ENCODE measurements around the gene OIP5.
"Not testable (repeated sequence)": the region's sequence is repeated elsewhere in the genome, so short reads cannot be mapped to it uniquely, and the experiment has no call there.

Gene OIP5

GRCh38 chr15:41301587-41301986, 30.8 kb downstream of the OIP5 start:
- Histone ChIP-seq H2BK12ac (ENCODE audit: low read length) (no peak overlapping the region), H2BK120ac (ENCODE audit: low read depth, low read length) (no peak overlapping the region), H3K36me3 (replicated peaks in 1 of 2; ENCODE audit: control insufficient read depth in 2 of 2, insufficient read depth in 2 of 2, low read length in 2 of 2) (peaks cover 8 to 83% of the 10 kb centered on the region in 2 donors), H3K4me1 (ENCODE audit: control insufficient read depth in 2 of 2, insufficient read depth in 1 of 2, low read depth in 1 of 2, low read length in 2 of 2) (peaks cover 0 to 4% of the 10 kb centered on the region in 2 donors), H3K4me3 (ENCODE audit: low read length in 2 of 2) (no peak overlapping the region), H4K8ac (ENCODE audit: low read depth, low read length) (no peak overlapping the region), H3K9ac (ENCODE audit: low read depth, low read length, poor library complexity) (no peak overlapping the region), H3K18ac (ENCODE audit: low read length) (no peak overlapping the region), H2BK15ac (ENCODE audit: low read length) (no peak overlapping the region), H3K4ac (ENCODE audit: low read length) (no peak overlapping the region), H3K23ac (ENCODE audit: low read depth, low read length, poor library complexity) (no peak overlapping the region), H3K9me3 (replicated peaks in 1 of 2; ENCODE audit: control insufficient read depth in 2 of 2, insufficient read depth in 1 of 2, low read depth in 1 of 2, low read length in 2 of 2) (no peaks in the 10 kb centered on the region), H2AK5ac (ENCODE audit: low read depth, low read length) (no peak overlapping the region), H3K14ac (ENCODE audit: low read length) (no peak overlapping the region), H4K91ac (ENCODE audit: low read depth, low read length, poor library complexity) (no peak overlapping the region), H3K79me1 (ENCODE audit: low read depth, low read length) (peaks cover 4% of the 10 kb centered on the region), H3K27me3 (ENCODE audit: control insufficient read depth in 3 of 3, insufficient read depth in 3 of 3, low read depth in 1 of 3, low read length in 3 of 3) (no peaks in the 10 kb centered on the region), H2BK5ac (ENCODE audit: low read length) (no peak overlapping the region), H2AFZ (ENCODE audit: low read length) (no peak overlapping the region), H3K4me2 (ENCODE audit: insufficient read depth, low read length, poor library complexity, severe bottlenecking) (no peak overlapping the region), H3K27ac (replicated peaks; ENCODE audit: low read length) (no peak overlapping the region)
- WGBS, 2 donors (ENCODE audit: extremely low coverage in 2 of 2, insufficient read length in 2 of 2, insufficient replicate concordance in 1 of 2), result no CpG with 5 or more reads among the region's 1 CpG
- no peak for DNase-seq (ENCODE audit: low spot score)

GRCh38 chr15:41301139-41301538, 31.3 kb downstream of the OIP5 start:
- not testable (repeated sequence) for H2AK5ac ChIP-seq (ENCODE audit: low read depth, low read length); H2AFZ ChIP-seq (ENCODE audit: low read length); H3K27ac ChIP-seq (replicated peaks; ENCODE audit: low read length); H3K4me2 ChIP-seq (ENCODE audit: insufficient read depth, low read length, poor library complexity, severe bottlenecking); H3K4ac ChIP-seq (ENCODE audit: low read length); H2BK15ac ChIP-seq (ENCODE audit: low read length); H3K23ac ChIP-seq (ENCODE audit: low read depth, low read length, poor library complexity); H3K18ac ChIP-seq (ENCODE audit: low read length); H4K8ac ChIP-seq (ENCODE audit: low read depth, low read length); H3K4me1 ChIP-seq (ENCODE audit: control insufficient read depth in 2 of 2, insufficient read depth in 1 of 2, low read depth in 1 of 2, low read length in 2 of 2); H2BK5ac ChIP-seq (ENCODE audit: low read length); DNase-seq (ENCODE audit: low spot score); H3K9me3 ChIP-seq (replicated peaks in 1 of 2; ENCODE audit: control insufficient read depth in 2 of 2, insufficient read depth in 1 of 2, low read depth in 1 of 2, low read length in 2 of 2); H3K9ac ChIP-seq (ENCODE audit: low read depth, low read length, poor library complexity); H2BK12ac ChIP-seq (ENCODE audit: low read length); H3K4me3 ChIP-seq (ENCODE audit: low read length in 2 of 2); H3K27me3 ChIP-seq (ENCODE audit: control insufficient read depth in 3 of 3, insufficient read depth in 3 of 3, low read depth in 1 of 3, low read length in 3 of 3); H3K79me1 ChIP-seq (ENCODE audit: low read depth, low read length); H2BK120ac ChIP-seq (ENCODE audit: low read depth, low read length); H3K14ac ChIP-seq (ENCODE audit: low read length); H4K91ac ChIP-seq (ENCODE audit: low read depth, low read length, poor library complexity)
- no CpG with 5 or more reads among the region's 2 CpGs for WGBS, 2 donors (ENCODE audit: extremely low coverage in 2 of 2, insufficient read length in 2 of 2, insufficient replicate concordance in 1 of 2)
- H3K36me3 ChIP-seq (replicated peaks in 1 of 2; ENCODE audit: control insufficient read depth in 2 of 2, insufficient read depth in 2 of 2, low read length in 2 of 2), result peaks cover 8 to 83% of the 10 kb centered on the region in 2 donors

- Histone ChIP-seq H3K27ac (replicated peaks; ENCODE audit: low read length) (no peak overlapping the region), H3K36me3 (replicated peaks in 1 of 2; ENCODE audit: control insufficient read depth in 2 of 2, insufficient read depth in 2 of 2, low read length in 2 of 2) (peaks cover 15 to 96% of the 10 kb centered on the region in 2 donors)
Measured at GRCh38 chr15:41292521-41292920, 39.9 kb downstream of the OIP5 start.

GRCh38 chr15:41291065-41291631, 41.2 kb downstream of the OIP5 start:
- no peak overlapping the region for H2BK15ac ChIP-seq (ENCODE audit: low read length)
- H3K27ac ChIP-seq (replicated peaks; ENCODE audit: low read length), result no peak overlapping the region
- H3K23ac ChIP-seq (ENCODE audit: low read depth, low read length, poor library complexity), result no peak overlapping the region
- H3K4me3 ChIP-seq (ENCODE audit: low read length in 2 of 2), result no peak overlapping the region
- H2BK120ac ChIP-seq (ENCODE audit: low read depth, low read length), result no peak overlapping the region
- H3K14ac ChIP-seq (ENCODE audit: low read length), result no peak overlapping the region
- H3K18ac ChIP-seq (ENCODE audit: low read length), result no peak overlapping the region
- no CpG with 5 or more reads among the region's 9 CpGs for WGBS, 2 donors (ENCODE audit: extremely low coverage in 2 of 2, insufficient read length in 2 of 2, insufficient replicate concordance in 1 of 2)
- no peak overlapping the region for H3K4ac ChIP-seq (ENCODE audit: low read length)
- H3K4me2 ChIP-seq (ENCODE audit: insufficient read depth, low read length, poor library complexity, severe bottlenecking), result no peak overlapping the region
- H2AFZ ChIP-seq (ENCODE audit: low read length), result no peak overlapping the region
- H3K27me3 ChIP-seq (ENCODE audit: control insufficient read depth in 3 of 3, insufficient read depth in 3 of 3, low read depth in 1 of 3, low read length in 3 of 3), result no peaks in the 10 kb centered on the region
- H4K91ac ChIP-seq (ENCODE audit: low read depth, low read length, poor library complexity), result no peak overlapping the region
- peaks cover 17 to 96% of the 10 kb centered on the region in 2 donors for H3K36me3 ChIP-seq (replicated peaks in 1 of 2; ENCODE audit: control insufficient read depth in 2 of 2, insufficient read depth in 2 of 2, low read length in 2 of 2)
- H4K8ac ChIP-seq (ENCODE audit: low read depth, low read length), result no peak overlapping the region
- H2AK5ac ChIP-seq (ENCODE audit: low read depth, low read length), result no peak overlapping the region
- no peak overlapping the region for H3K9ac ChIP-seq (ENCODE audit: low read depth, low read length, poor library complexity)
- no peak overlapping the region for H2BK12ac ChIP-seq (ENCODE audit: low read length)
- no peak overlapping the region for H2BK5ac ChIP-seq (ENCODE audit: low read length)
- H3K79me1 ChIP-seq (ENCODE audit: low read depth, low read length), result peaks cover 2% of the 10 kb centered on the region
- DNase-seq (ENCODE audit: low spot score), result no peak
- H3K9me3 ChIP-seq (replicated peaks in 1 of 2; ENCODE audit: control insufficient read depth in 2 of 2, insufficient read depth in 1 of 2, low read depth in 1 of 2, low read length in 2 of 2), result peaks cover 0 to 5% of the 10 kb centered on the region in 2 donors
- H3K4me1 ChIP-seq (ENCODE audit: control insufficient read depth in 2 of 2, insufficient read depth in 1 of 2, low read depth in 1 of 2, low read length in 2 of 2), result peaks cover 0 to 2% of the 10 kb centered on the region in 2 donors

More at GRCh38 chr15:41292521-41292920, 39.9 kb downstream of the OIP5 start:
- Histone ChIP-seq H3K14ac (ENCODE audit: low read length) (no peak overlapping the region), H2BK120ac (ENCODE audit: low read depth, low read length) (no peak overlapping the region), H3K23ac (ENCODE audit: low read depth, low read length, poor library complexity) (no peak overlapping the region), H4K91ac (ENCODE audit: low read depth, low read length, poor library complexity) (no peak overlapping the region), H2AFZ (ENCODE audit: low read length) (no peak overlapping the region), H2BK12ac (ENCODE audit: low read length) (no peak overlapping the region), H4K8ac (ENCODE audit: low read depth, low read length) (no peak overlapping the region), H3K4me3 (ENCODE audit: low read length in 2 of 2) (no peak overlapping the region), H3K27me3 (ENCODE audit: control insufficient read depth in 3 of 3, insufficient read depth in 3 of 3, low read depth in 1 of 3, low read length in 3 of 3) (no peaks in the 10 kb centered on the region), H2BK5ac (ENCODE audit: low read length) (no peak overlapping the region), H3K4me2 (ENCODE audit: insufficient read depth, low read length, poor library complexity, severe bottlenecking) (no peak overlapping the region), H3K79me1 (ENCODE audit: low read depth, low read length) (peaks cover 4% of the 10 kb centered on the region), H3K18ac (ENCODE audit: low read length) (no peak overlapping the region), H3K9me3 (replicated peaks in 1 of 2; ENCODE audit: control insufficient read depth in 2 of 2, insufficient read depth in 1 of 2, low read depth in 1 of 2, low read length in 2 of 2) (no peaks in the 10 kb centered on the region), H3K4ac (ENCODE audit: low read length) (no peak overlapping the region), H2BK15ac (ENCODE audit: low read length) (no peak overlapping the region), H3K4me1 (ENCODE audit: control insufficient read depth in 2 of 2, insufficient read depth in 1 of 2, low read depth in 1 of 2, low read length in 2 of 2) (peaks cover 0 to 2% of the 10 kb centered on the region in 2 donors), H3K9ac (ENCODE audit: low read depth, low read length, poor library complexity) (no peak overlapping the region), H2AK5ac (ENCODE audit: low read depth, low read length) (no peak overlapping the region)
- no peak for DNase-seq (ENCODE audit: low spot score)
- no CpG with 5 or more reads among the region's 1 CpG for WGBS, 2 donors (ENCODE audit: extremely low coverage in 2 of 2, insufficient read length in 2 of 2, insufficient replicate concordance in 1 of 2)

All from neuronal stem cell (in vitro differentiated cells).